Fibroblast of pulmonary artery (primary cell): ENCODE measurements around the gene GALNT9.

ENCODE experiments used
- DNase-seq: peaks from one replicate; pipeline ENCODE4 v3.0.0-alpha.2; 2010; ENCODE audit warnings: low read depth
- H3K4me3 ChIP-seq: replicated peaks from 2 replicates; pipeline ENCODE4 v1.5.1; 2011; ENCODE audit warnings: low read depth, mild to moderate bottlenecking, control low read depth, low read length, moderate library complexity
- CTCF ChIP-seq: IDR thresholded peaks from 2 replicates; pipeline ENCODE4 v1.5.1; 2011; ENCODE audit warnings: mild to moderate bottlenecking, control low read depth, low read length, inconsistent platforms; ENCODE audit errors: missing control alignments

GALNT9 gene

GRCh38 chr12:132275631-132276030 lies 53.8 kb downstream of the GALNT9 start:
- no peak overlapping the region for H3K4me3 ChIP-seq
- no peak for TF ChIP-seq CTCF
- no peak for DNase-seq

GRCh38 chr12:132275110-132275531 lies 54.3 kb downstream of the GALNT9 start:
- H3K4me3 ChIP-seq: no peak overlapping the region
- TF ChIP-seq CTCF: no peak
- DNase-seq: peak; percentile 62

- no peak overlapping the region for H3K4me3 ChIP-seq
- DNase-seq: no peak
- TF ChIP-seq CTCF: no peak
Measured at GRCh38 chr12:132273992-132274334, 55.4 kb downstream of the GALNT9 start.

- TF ChIP-seq CTCF: no peak
- no peak for DNase-seq
- no peak overlapping the region for H3K4me3 ChIP-seq
Measured at GRCh38 chr12:132272711-132273110, 56.7 kb downstream of the GALNT9 start.

GRCh38 chr12:132271755-132272092 lies 57.7 kb downstream of the GALNT9 start:
- no peak for DNase-seq
- no peak overlapping the region for H3K4me3 ChIP-seq
- TF ChIP-seq CTCF: no peak

- TF ChIP-seq CTCF: no peak
- no peak overlapping the region for H3K4me3 ChIP-seq
- DNase-seq: no peak
Measured at GRCh38 chr12:132270969-132271754, 58.2 kb downstream of the GALNT9 start.

GRCh38 chr12:132270516-132270915 lies 58.9 kb downstream of the GALNT9 start:
- TF ChIP-seq CTCF: no peak
- no peak for DNase-seq

More at GRCh38 chr12:132270516-132270915, 58.9 kb downstream of the GALNT9 start:
- H3K4me3 ChIP-seq: no peak overlapping the region
